Measurements from ENCODE around the gene BFSP1.

BFSP1 gene

GRCh38 chr20:17518339-17519052, 12.7 kb downstream of the BFSP1 start:
- DNase-seq, result no peak

- DNase-seq, result no peak
Observed at GRCh38 chr20:17515053-17515452, 16.1 kb downstream of the BFSP1 start.

GRCh38 chr20:17513939-17514338, 17.2 kb downstream of the BFSP1 start:
- DNase-seq, result no peak

- DNase-seq, result no peak
Observed at GRCh38 chr20:17511401-17511800, 19.8 kb downstream of the BFSP1 start.

GRCh38 chr20:17510548-17510947, 20.6 kb downstream of the BFSP1 start:
- DNase-seq, result no peak

GRCh38 chr20:17508756-17509155, 22.4 kb downstream of the BFSP1 start:
- no peak for DNase-seq

GRCh38 chr20:17507531-17507930, 23.6 kb downstream of the BFSP1 start:
- no peak for DNase-seq

GRCh38 chr20:17507032-17507431, 24.1 kb downstream of the BFSP1 start:
- DNase-seq, result no peak

GRCh38 chr20:17505636-17506517, 25.3 kb downstream of the BFSP1 start:
- no peak for DNase-seq

- DNase-seq, result peak in 1 of 2 experiments; percentile 34
Observed at GRCh38 chr20:17504898-17505635, 26.1 kb downstream of the BFSP1 start.

- DNase-seq, result no peak
Observed at GRCh38 chr20:17504066-17504897, 26.9 kb downstream of the BFSP1 start.

- no peak for DNase-seq
Observed at GRCh38 chr20:17503301-17504065, 27.7 kb downstream of the BFSP1 start.

- no peak for DNase-seq
Observed at GRCh38 chr20:17502105-17502504, 29.1 kb downstream of the BFSP1 start.

- no peak for DNase-seq
Observed at GRCh38 chr20:17501701-17502100, 29.5 kb downstream of the BFSP1 start.

- DNase-seq, result no peak
Observed at GRCh38 chr20:17500826-17501225, 30.4 kb downstream of the BFSP1 start.

GRCh38 chr20:17500271-17500670, 30.9 kb downstream of the BFSP1 start:
- no peak for DNase-seq

- no peak for DNase-seq
Observed at GRCh38 chr20:17499041-17499440, 32.1 kb downstream of the BFSP1 start.

GRCh38 chr20:17498641-17499040, 32.5 kb downstream of the BFSP1 start:
- no peak for DNase-seq

- DNase-seq, result no peak
Observed at GRCh38 chr20:17497821-17498580, 33.2 kb downstream of the BFSP1 start.

- no peak for DNase-seq
Observed at GRCh38 chr20:17495826-17496225, 35.4 kb downstream of the BFSP1 start.

GRCh38 chr20:17494201-17494600, 37.0 kb downstream of the BFSP1 start:
- DNase-seq, result no peak
